Calu3 (cell line): ENCODE measurements around the gene ZNFX1. TPM values are rescaled to one million over a fixed set of nuclear protein-coding genes. Genes with fewer than 3 reads are reported as not detected.
"Not testable (repeated sequence)": the region's sequence is repeated elsewhere in the genome, so short reads cannot be mapped to it uniquely, and the experiment has no call there.

Experiments
- BruUV-seq: library from RNA; stranded (reverse); fragments of 400-500 nt; replicated peaks from 2 replicates; lab custom pipeline; 2021; lab: Mats Ljungman, UMichigan
- CTCF ChIA-PET: fragments of 300-600 bp; sonication (Branson Sonifier 250); formaldehyde crosslinking; loops from one replicate; lab custom pipeline; 2022; ENCODE audit warnings: antibody characterized with exemption; lab: Charles Lee
- DNase-seq: peaks from one replicate; pipeline ENCODE4 v3.0.0; 2022
- H3K27ac Mint-ChIP-seq: one replicate; pipeline ENCODE4 v1.8.0; 2022; ENCODE audit warnings: mixed read lengths; ENCODE audit not compliant: unreplicated experiment
- H3K27me3 Mint-ChIP-seq: one replicate; pipeline ENCODE4 v1.8.0; 2022; ENCODE audit warnings: mixed read lengths; ENCODE audit not compliant: unreplicated experiment
- H3K36me3 Mint-ChIP-seq: one replicate; pipeline ENCODE4 v1.8.0; 2022; ENCODE audit warnings: mild to moderate bottlenecking, moderate library complexity, mixed read lengths; ENCODE audit not compliant: insufficient read depth, unreplicated experiment
- H3K4me1 Mint-ChIP-seq: one replicate; pipeline ENCODE4 v1.8.0; 2022; ENCODE audit warnings: mild to moderate bottlenecking, low read depth, mixed read lengths; ENCODE audit not compliant: unreplicated experiment
- H3K4me3 Mint-ChIP-seq: one replicate; pipeline ENCODE4 v1.8.0; 2022; ENCODE audit warnings: mild to moderate bottlenecking, low read depth, moderate library complexity, mixed read lengths; ENCODE audit not compliant: unreplicated experiment
- H3K9me3 Mint-ChIP-seq: one replicate; pipeline ENCODE4 v1.8.0; 2022; ENCODE audit warnings: low read depth, mixed read lengths; ENCODE audit not compliant: unreplicated experiment
- intact Hi-C: fragments of 100-400 bp; cut with micrococcal nuclease; formaldehyde crosslinking; loops from one replicate; pipeline ENCODE4 v1.10.0; 2022; ENCODE audit not compliant: unreplicated experiment
- total RNA-seq: library from RNA; stranded (reverse); gene quantifications from 2 replicates; pipeline ENCODE4 v1.2.3, GENCODE V29; 2022
- TF ChIP-seq, protein P1 (sequence below): fragments of 200-600 bp; IDR thresholded peaks from one replicate; pipeline ENCODE4 v1.8.0; 2022; ENCODE audit warnings: antibody characterized with exemption; ENCODE audit not compliant: unreplicated experiment

The ZNFX1 gene
- total RNA-seq, 1 experiment from 2014 or later = 94.1 TPM

DNA sequence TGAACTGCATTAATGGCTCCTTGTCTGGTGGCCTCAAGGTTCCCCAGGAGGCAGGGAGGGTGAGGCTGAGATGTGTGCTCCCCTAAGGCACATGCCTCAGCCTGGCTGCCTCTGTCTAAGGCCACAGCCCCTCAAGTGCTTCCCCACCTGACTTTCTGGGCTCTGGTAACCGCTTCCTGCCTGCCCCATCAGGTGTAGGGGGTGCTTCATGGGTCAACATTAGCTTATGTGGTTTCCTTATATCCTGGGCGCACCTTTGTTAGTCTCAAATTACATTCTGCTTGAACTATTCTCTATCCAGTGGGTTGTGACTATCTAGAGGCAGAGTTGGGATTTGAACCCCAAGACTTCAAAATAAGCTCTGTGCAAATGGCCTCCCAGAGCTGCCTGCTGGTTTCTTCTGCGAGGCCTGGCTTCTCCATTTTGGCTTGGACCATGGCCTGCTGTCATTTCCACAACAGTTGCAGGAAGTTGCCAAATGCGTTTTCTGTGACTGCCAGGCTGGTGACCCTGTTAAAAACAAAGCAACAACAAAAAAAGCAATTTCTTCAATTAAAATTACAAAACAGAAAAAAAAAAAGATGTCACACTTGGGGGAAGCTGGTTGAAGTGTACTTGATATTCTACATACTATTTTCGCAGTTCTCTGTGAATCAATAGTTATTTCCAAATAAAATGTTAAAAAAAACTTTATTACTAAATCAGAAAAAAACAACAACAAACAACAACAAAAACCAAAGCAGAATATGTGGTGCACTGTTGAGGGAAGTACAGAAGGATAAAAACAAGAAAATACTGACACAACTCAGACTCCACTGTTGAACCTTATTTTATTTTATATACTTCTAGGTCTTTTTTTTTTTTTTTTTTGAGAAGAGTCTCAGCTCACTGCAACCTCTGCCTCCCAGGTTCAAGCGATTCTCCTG lies 20.0 kb upstream of the ZNFX1 start:
- Mint-ChIP-seq H3K4me3 (no peak overlapping the region), H3K27me3 (no peaks in the 10 kb centered on the region), H3K9me3 (peaks cover 7% of the 10 kb centered on the region), H3K36me3 (peaks cover 41% of the 10 kb centered on the region), H3K27ac (no peak overlapping the region), H3K4me1 (no peaks in the 10 kb centered on the region)
- intact Hi-C loops = no loop called here
- TF ChIP-seq, protein P1, sequence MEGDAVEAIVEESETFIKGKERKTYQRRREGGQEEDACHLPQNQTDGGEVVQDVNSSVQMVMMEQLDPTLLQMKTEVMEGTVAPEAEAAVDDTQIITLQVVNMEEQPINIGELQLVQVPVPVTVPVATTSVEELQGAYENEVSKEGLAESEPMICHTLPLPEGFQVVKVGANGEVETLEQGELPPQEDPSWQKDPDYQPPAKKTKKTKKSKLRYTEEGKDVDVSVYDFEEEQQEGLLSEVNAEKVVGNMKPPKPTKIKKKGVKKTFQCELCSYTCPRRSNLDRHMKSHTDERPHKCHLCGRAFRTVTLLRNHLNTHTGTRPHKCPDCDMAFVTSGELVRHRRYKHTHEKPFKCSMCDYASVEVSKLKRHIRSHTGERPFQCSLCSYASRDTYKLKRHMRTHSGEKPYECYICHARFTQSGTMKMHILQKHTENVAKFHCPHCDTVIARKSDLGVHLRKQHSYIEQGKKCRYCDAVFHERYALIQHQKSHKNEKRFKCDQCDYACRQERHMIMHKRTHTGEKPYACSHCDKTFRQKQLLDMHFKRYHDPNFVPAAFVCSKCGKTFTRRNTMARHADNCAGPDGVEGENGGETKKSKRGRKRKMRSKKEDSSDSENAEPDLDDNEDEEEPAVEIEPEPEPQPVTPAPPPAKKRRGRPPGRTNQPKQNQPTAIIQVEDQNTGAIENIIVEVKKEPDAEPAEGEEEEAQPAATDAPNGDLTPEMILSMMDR = no peak
- CTCF ChIA-PET = interaction anchor here (0.6 kb wide), 1 partner anchor 165 kb away, joined by 3 read pairs; no protein-coding TSS in a partner anchor
- BruUV-seq = no TSS peak
- DNase-seq = no peak

DNA sequence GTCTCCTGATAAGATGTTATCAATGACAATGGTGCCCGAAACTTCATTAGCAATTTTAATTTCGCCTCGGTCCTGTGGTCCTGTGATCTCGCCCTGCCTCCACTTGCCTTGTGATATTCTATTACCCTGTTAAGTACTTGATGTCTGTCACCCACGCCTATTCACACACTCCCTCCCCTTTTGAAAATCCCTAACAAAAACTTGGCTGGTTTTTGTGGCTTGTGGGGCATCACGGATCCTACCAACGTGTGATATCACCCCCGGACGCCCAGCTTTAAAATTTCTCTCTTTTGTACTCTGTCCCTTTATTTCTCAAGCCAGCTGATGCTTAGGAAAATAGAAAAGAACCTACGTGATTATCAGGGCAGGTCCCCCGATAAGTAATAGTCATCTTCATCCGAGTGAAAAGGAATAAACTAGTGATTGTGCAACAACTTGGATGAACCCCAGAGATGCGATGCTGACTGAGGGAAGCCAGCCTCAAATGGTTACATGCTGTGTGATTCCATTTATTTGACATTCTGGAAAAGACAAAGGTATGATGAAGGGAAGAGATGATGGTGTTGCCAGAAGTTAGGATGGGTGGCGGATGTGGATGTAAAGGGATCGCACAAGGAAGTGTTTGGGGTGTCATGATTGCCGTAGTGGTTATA lies 16.3 kb upstream of the ZNFX1 start:
- H3K4me3 Mint-ChIP-seq, H3K9me3 Mint-ChIP-seq, intact Hi-C loops, H3K27me3 Mint-ChIP-seq, DNase-seq, BruUV-seq, H3K27ac Mint-ChIP-seq: not testable (repeated sequence)
- H3K4me1 Mint-ChIP-seq = peaks cover 24% of the 10 kb centered on the region
- CTCF ChIA-PET = interaction anchor here (0.6 kb wide), 1 partner anchor 1022 kb away, joined by 5 read pairs; no protein-coding TSS in a partner anchor
- H3K36me3 Mint-ChIP-seq = peaks cover 79% of the 10 kb centered on the region

DNA sequence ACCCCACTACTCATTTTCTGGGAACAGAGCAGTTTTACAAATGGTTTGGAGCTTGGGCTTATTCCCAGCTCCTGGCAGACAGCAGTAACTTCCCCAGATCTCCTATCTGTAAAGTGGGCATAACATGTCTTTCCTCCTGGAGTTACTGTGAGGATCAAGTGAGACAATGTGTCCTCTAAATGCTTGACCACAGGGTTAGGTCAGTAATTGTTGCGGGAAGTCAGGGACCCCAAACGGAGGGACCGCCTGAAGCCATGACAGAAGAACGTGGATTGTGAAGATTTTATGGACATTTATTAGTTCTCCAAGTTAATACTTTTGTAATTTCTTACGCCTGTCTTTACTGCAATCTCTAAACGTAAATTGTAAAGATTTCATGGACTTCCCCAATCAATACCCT lies 15.3 kb upstream of the ZNFX1 start:
- peaks cover 10% of the 10 kb centered on the region for H3K9me3 Mint-ChIP-seq
- intact Hi-C loops = no loop called here
- no TSS peak for BruUV-seq
- no peaks in the 10 kb centered on the region for H3K27me3 Mint-ChIP-seq
- H3K4me3 Mint-ChIP-seq = no peak overlapping the region
- no peak for DNase-seq
- TF ChIP-seq, protein P1 = no peak
- H3K27ac Mint-ChIP-seq = no peak overlapping the region
- H3K36me3 Mint-ChIP-seq = peaks cover 89% of the 10 kb centered on the region
- CTCF ChIA-PET = no interaction called here
- peaks cover 34% of the 10 kb centered on the region for H3K4me1 Mint-ChIP-seq

DNA sequence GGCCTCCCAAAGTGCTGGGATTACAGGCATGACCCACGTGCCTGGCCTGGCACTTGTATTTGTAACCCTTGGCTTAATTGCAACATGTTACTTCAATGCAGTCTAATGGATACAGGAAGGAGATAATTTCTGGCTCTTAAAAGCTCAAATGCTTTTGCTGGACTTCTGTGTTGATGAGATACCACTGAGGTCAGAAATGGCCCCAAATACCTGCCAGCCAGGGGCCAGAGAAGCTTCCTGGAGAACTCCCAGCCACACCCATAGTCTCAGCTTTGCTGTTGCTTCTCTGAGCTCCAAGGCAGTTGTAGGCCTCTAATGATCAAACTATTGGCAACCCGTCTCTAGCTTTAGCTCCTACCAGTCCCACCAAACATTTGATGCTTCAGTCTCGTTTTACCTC lies 14.2 kb upstream of the ZNFX1 start:
- Mint-ChIP-seq H3K4me1 (peaks cover 45% of the 10 kb centered on the region), H3K27ac (peak overlapping the region; percentile 31), H3K4me3 (no peak overlapping the region), H3K36me3 (peaks cover 91% of the 10 kb centered on the region), H3K9me3 (peaks cover 14% of the 10 kb centered on the region), H3K27me3 (peaks cover 8% of the 10 kb centered on the region)
- no TSS peak for BruUV-seq
- TF ChIP-seq, protein P1 = no peak
- CTCF ChIA-PET = no interaction called here
- no peak for DNase-seq
- intact Hi-C loops = no loop called here
